Fibroblast of lung (primary cell): Measurements from ENCODE around the gene PLVAP. TPM values are rescaled to one million over a fixed set of nuclear protein-coding genes. Genes with fewer than 3 reads are reported as not detected.

ENCODE experiments used
- DNase-seq, 2 donors: peaks; one replicate each; pipeline versions ENCODE4 v3.0.0 to v3.0.0-alpha.2; 2010; ENCODE audit warnings: low read depth in 2 of 2
- H2AFZ ChIP-seq: 2 replicates; pipeline ENCODE4 v1.5.1; 2012; ENCODE audit warnings: low read length, control low read depth, inconsistent platforms
- H3K27ac ChIP-seq: 2 replicates; pipeline ENCODE4 v1.5.1; 2011; ENCODE audit warnings: low read length, control low read depth; ENCODE audit not compliant: insufficient read depth
- H3K27me3 ChIP-seq: 2 replicates; pipeline ENCODE4 v1.5.1; 2011; ENCODE audit warnings: mild to moderate bottlenecking, low read length; ENCODE audit not compliant: control insufficient read depth, insufficient read depth
- H3K36me3 ChIP-seq: 2 replicates; pipeline ENCODE4 v1.5.1; 2011; ENCODE audit warnings: low read length; ENCODE audit not compliant: control insufficient read depth, insufficient read depth
- H3K4me1 ChIP-seq: 2 replicates; pipeline ENCODE4 v1.5.1; 2011; ENCODE audit warnings: low read length; ENCODE audit not compliant: control insufficient read depth, insufficient read depth; ENCODE audit errors: extremely low read depth
- H3K4me2 ChIP-seq: 2 replicates; pipeline ENCODE4 v1.5.1; 2011; ENCODE audit warnings: low read length, control low read depth; ENCODE audit not compliant: insufficient read depth; ENCODE audit errors: extremely low read depth
- H3K4me3 ChIP-seq, 4 experiments: fragments of 200-600 bp in 1 of 4; sonication (generic) in 1 of 4; replicated peaks in 1 of 4; 2 replicates each; pipeline ENCODE4 v1.5.1; 2011 to 2016; ENCODE audit warnings: low read length in 4 of 4, low read depth in 3 of 4, mild to moderate bottlenecking in 3 of 4, control low read depth in 2 of 4, inconsistent platforms in 1 of 4, mixed read lengths in 1 of 4; ENCODE audit not compliant: insufficient read depth in 1 of 4; ENCODE audit errors: control extremely low read depth in 1 of 4
- H3K79me2 ChIP-seq: 2 replicates; pipeline ENCODE4 v1.5.1; 2012; ENCODE audit warnings: mild to moderate bottlenecking, low read length, inconsistent platforms; ENCODE audit not compliant: control insufficient read depth, insufficient read depth
- H3K9ac ChIP-seq: 2 replicates; pipeline ENCODE4 v1.5.1; 2011; ENCODE audit warnings: mild to moderate bottlenecking, low read length, control low read depth; ENCODE audit not compliant: insufficient read depth
- H3K9me3 ChIP-seq: 2 replicates; pipeline ENCODE4 v1.5.1; 2012; ENCODE audit warnings: low read depth, low read length; ENCODE audit not compliant: control insufficient read depth, insufficient read depth
- H4K20me1 ChIP-seq: 2 replicates; pipeline ENCODE4 v1.5.1; 2011; ENCODE audit warnings: low read length; ENCODE audit not compliant: control insufficient read depth, insufficient read depth; ENCODE audit errors: extremely low read depth
- CTCF ChIP-seq, 2 donors: IDR thresholded peaks in 1 of 2; conservative IDR thresholded peaks in 1 of 2; 1 replicate in 1 of 2; 2 replicates in 1 of 2; pipeline ENCODE4 v1.5.1; 2011 to 2012; ENCODE audit warnings: low read length in 2 of 2, control low read depth in 1 of 2, inconsistent platforms in 1 of 2, low read depth in 1 of 2, mild to moderate bottlenecking in 1 of 2
- EZH2 ChIP-seq: IDR thresholded peaks from 2 replicates; pipeline ENCODE4 v1.5.1; 2012; ENCODE audit warnings: low read length, control low read depth, mild to moderate bottlenecking; ENCODE audit errors: missing control alignments
- polyA plus RNA-seq, 2 donors: library from polyadenylated mRNA; depleted of rRNA in 1 of 2; stranded (reverse) in 1 of 2; unstranded in 1 of 2; fragments of >200 nt; gene quantifications; 2 replicates each; pipeline ENCODE4 v1.2.1, GENCODE V29; 2011 to 2012; ENCODE audit warnings: missing spikeins in 1 of 2
- total RNA-seq: library from RNA; depleted of rRNA; stranded (reverse); fragments of >200 nt; gene quantifications from 2 replicates; pipeline ENCODE4 v1.2.1, GENCODE V29; 2014

Gene PLVAP
- total and polyA plus RNA-seq, 2 donors (not counting 1 experiment from before 2014, with no cell fraction given) = not detected

GRCh38 chr19:17405250-17406045 lies 28.3 kb upstream of the PLVAP start, which contains the start of gene BST2:
BST2 (minus strand) TSS chr19:17405630; CDS start chr19:17405575, 55 bp downstream.
- Histone ChIP-seq H4K20me1 (no peaks in the 10 kb centered on the region), H3K36me3 (no peaks in the 10 kb centered on the region), H3K27me3 (no peaks in the 10 kb centered on the region), H3K4me1 (no peaks in the 10 kb centered on the region), H3K4me2 (no peak within 1 kb of the TSS), H3K9me3 (no peaks in the 10 kb centered on the region), H2AFZ (no peak within 1 kb of the TSS), H3K27ac (no peak within 1 kb of the TSS), H3K79me2 (no peaks in the 10 kb centered on the region), H3K4me3 (no peak within 1 kb of the TSS), H3K9ac (no peak within 1 kb of the TSS)
- DNase-seq = peak in 1 of 2 donors; percentile 57
- no peak for TF ChIP-seq EZH2
- TF ChIP-seq CTCF (conservative IDR thresholded peaks at IDR 0.05 in 1 of 2, IDR thresholded peaks at IDR 0.05 in 1 of 2; ENCODE audit: low read depth in 1 of 2, low read length in 2 of 2) = no peak

- Histone ChIP-seq H3K9me3 (no peaks in the 10 kb centered on the region), H3K4me2 (no peak overlapping the region), H4K20me1 (no peaks in the 10 kb centered on the region), H2AFZ (no peak overlapping the region), H3K27ac (no peak overlapping the region), H3K36me3 (no peaks in the 10 kb centered on the region), H3K4me1 (no peaks in the 10 kb centered on the region), H3K9ac (no peak overlapping the region), H3K4me3 (no peak overlapping the region), H3K79me2 (no peaks in the 10 kb centered on the region), H3K27me3 (no peaks in the 10 kb centered on the region)
- TF ChIP-seq EZH2 = no peak
- no peak for TF ChIP-seq CTCF (conservative IDR thresholded peaks at IDR 0.05 in 1 of 2, IDR thresholded peaks at IDR 0.05 in 1 of 2; ENCODE audit: low read depth in 1 of 2, low read length in 2 of 2)
- DNase-seq = no peak
Measured at GRCh38 chr19:17404621-17405249, 27.6 kb upstream of the PLVAP start.

- no peak for DNase-seq
- Histone ChIP-seq H3K9me3 (no peaks in the 10 kb centered on the region), H3K4me3 (no peak overlapping the region), H3K4me2 (no peak overlapping the region), H3K9ac (no peak overlapping the region), H3K27ac (no peak overlapping the region), H2AFZ (no peak overlapping the region), H3K36me3 (no peaks in the 10 kb centered on the region), H3K4me1 (no peaks in the 10 kb centered on the region), H4K20me1 (no peaks in the 10 kb centered on the region), H3K27me3 (no peaks in the 10 kb centered on the region), H3K79me2 (no peaks in the 10 kb centered on the region)
- TF ChIP-seq EZH2 (no peak), CTCF (conservative IDR thresholded peaks at IDR 0.05 in 1 of 2, IDR thresholded peaks at IDR 0.05 in 1 of 2; ENCODE audit: low read depth in 1 of 2, low read length in 2 of 2) (no peak)
Measured at GRCh38 chr19:17404015-17404414, 26.9 kb upstream of the PLVAP start.
